SK-N-SH (cell line): Measurements from ENCODE around the gene BRD7. TPM values are rescaled to one million over a fixed set of nuclear protein-coding genes. Genes with fewer than 3 reads are reported as not detected.

ENCODE experiments used
- CTCF ChIA-PET: fragments of 300-600, 350-600 bp; formaldehyde crosslinking; extraction: SDS; loops from one replicate; lab custom pipeline; 2021; lab: Yijun Ruan, JAX
- POLR2A ChIA-PET: fragments of 350-600 bp; sonication (Branson Sonifier 250); formaldehyde crosslinking; extraction: SDS; loops from one replicate; lab custom pipeline; 2020; ENCODE audit warnings: antibody characterized with exemption, inconsistent platforms; lab: Yijun Ruan, JAX
- DNase-seq: peaks from one replicate; pipeline ENCODE4 v3.0.0; 2012
- H2AFZ ChIP-seq: fragments of 200-600 bp; sonication (generic); 2 replicates; pipeline ENCODE4 v1.8.1; 2016; ENCODE audit warnings: antibody characterized with exemption, mild to moderate bottlenecking, low read depth
- H3F3A ChIP-seq: fragments of 200-600 bp; sonication (generic); replicated peaks from 2 replicates; pipeline ENCODE3; 2016; ENCODE audit warnings: antibody characterized with exemption, mild to moderate bottlenecking; ENCODE audit not compliant: insufficient read depth
- H3K27ac ChIP-seq, 2 experiments: fragments of 200-500 bp in 1 of 2; fragments of 200-600 bp in 1 of 2; sonication (Bioruptor generic) in 1 of 2; sonication (generic), shearing (Covaris generic) in 1 of 2; 2 replicates each; pipeline versions ENCODE4 v1.5.1 to v1.6.1; 2014 to 2016; ENCODE audit warnings: low read depth in 2 of 2, inconsistent platforms in 1 of 2, low read length in 1 of 2, mild to moderate bottlenecking in 1 of 2, mixed read lengths in 1 of 2
- H3K27me3 ChIP-seq: fragments of 200-600 bp; sonication (generic), shearing (Covaris generic); 2 replicates; pipeline ENCODE4 v1.6.1; 2016; ENCODE audit warnings: mixed run types; ENCODE audit not compliant: insufficient read depth
- H3K36me3 ChIP-seq, 2 experiments: fragments of 200-500 bp in 1 of 2; fragments of 200-600 bp in 1 of 2; sonication (Bioruptor generic) in 1 of 2; sonication (generic) in 1 of 2; replicated peaks in 1 of 2; 2 replicates each; pipeline versions ENCODE3 to v1.5.1; 2014 to 2016; ENCODE audit warnings: low read length in 1 of 2, mild to moderate bottlenecking in 1 of 2; ENCODE audit not compliant: insufficient read depth in 2 of 2, control insufficient read depth in 1 of 2
- H3K4me1 ChIP-seq, 2 experiments: fragments of 200-500 bp in 1 of 2; fragments of 200-600 bp in 1 of 2; sonication (Bioruptor generic) in 1 of 2; sonication (generic), shearing (Covaris generic) in 1 of 2; 2 replicates each; pipeline versions ENCODE4 v1.5.1 to v1.6.1; 2014 to 2016; ENCODE audit warnings: low read depth in 1 of 2, low read length in 1 of 2, mixed run types in 1 of 2; ENCODE audit not compliant: insufficient read depth in 2 of 2, control insufficient read depth in 1 of 2
- H3K4me2 ChIP-seq: fragments of 200-600 bp; sonication (generic), shearing (Covaris generic); 2 replicates; pipeline ENCODE4 v1.6.1; 2017; ENCODE audit warnings: mixed run types
- H3K4me3 ChIP-seq, 2 experiments: fragments of 200-500 bp in 1 of 2; fragments of 200-600 bp in 1 of 2; sonication (Bioruptor generic) in 1 of 2; sonication (generic), shearing (Covaris generic) in 1 of 2; 2 replicates each; pipeline versions ENCODE4 v1.5.1 to v1.8.1; 2014 to 2016; ENCODE audit warnings: low read depth in 2 of 2, inconsistent platforms in 1 of 2, low read length in 1 of 2, mild to moderate bottlenecking in 1 of 2, mixed read lengths in 1 of 2, moderate library complexity in 1 of 2
- H3K79me2 ChIP-seq: fragments of 200-600 bp; sonication (generic); 2 replicates; pipeline ENCODE4 v1.8.1; 2017; ENCODE audit warnings: mild to moderate bottlenecking; ENCODE audit not compliant: insufficient read depth
- H3K9ac ChIP-seq: fragments of 200-600 bp; sonication (generic); 2 replicates; pipeline ENCODE4 v1.6.1; 2017; ENCODE audit warnings: mixed run types
- H3K9me2 ChIP-seq: fragments of 200-600 bp; sonication (generic); 2 replicates; pipeline ENCODE4 v1.6.1; 2017; ENCODE audit warnings: mixed run types
- H3K9me3 ChIP-seq: fragments of 200-600 bp; sonication (generic); 2 replicates; pipeline ENCODE4 v1.6.1; 2017; ENCODE audit warnings: mixed run types, mild to moderate bottlenecking, moderate library complexity
- H4K20me1 ChIP-seq: fragments of 200-600 bp; sonication (generic); 2 replicates; pipeline ENCODE4 v1.6.1; 2017; ENCODE audit warnings: mild to moderate bottlenecking, mixed run types; ENCODE audit not compliant: insufficient read depth
- CHD2 ChIP-seq: fragments of 150-350 bp; IDR thresholded peaks from 2 replicates; pipeline ENCODE4 v1.6.1; 2018; ENCODE audit warnings: low read length; ENCODE audit not compliant: partially characterized antibody
- EZH2phosphoT487 ChIP-seq: fragments of 200-600 bp; sonication (generic); IDR thresholded peaks from 2 replicates; pipeline ENCODE4 v1.6.1; 2017; ENCODE audit warnings: low read depth, mixed run types, mild to moderate bottlenecking, antibody characterized with exemption, moderate library complexity, borderline replicate concordance
- FOSL2 ChIP-seq: IDR thresholded peaks from 2 replicates; pipeline ENCODE4 v1.4.0; 2012; ENCODE audit warnings: low read depth, mild to moderate bottlenecking, moderate library complexity, borderline replicate concordance
- FOXJ3 ChIP-seq: sonication (generic); formaldehyde crosslinking; IDR thresholded peaks from 2 replicates; pipeline ENCODE4 v1.5.1; 2020; ENCODE audit warnings: mild to moderate bottlenecking, missing genetic modification reagents
- FOXM1 ChIP-seq: IDR thresholded peaks from 2 replicates; pipeline ENCODE4 v1.4.0; 2012; ENCODE audit warnings: low read depth, mild to moderate bottlenecking
- IRF3 ChIP-seq: fragments of 150-350 bp; IDR thresholded peaks from 2 replicates; pipeline ENCODE4 v1.6.1; 2016; ENCODE audit warnings: mild to moderate bottlenecking, low read depth, low read length
- MAX ChIP-seq: IDR thresholded peaks from 2 replicates; pipeline ENCODE4 v1.4.0; 2012; ENCODE audit warnings: low read depth
- NRF1 ChIP-seq: IDR thresholded peaks from 2 replicates; pipeline ENCODE4 v1.6.1; 2012; ENCODE audit warnings: low read depth, mild to moderate bottlenecking, low read length
- POLR2AphosphoS5 ChIP-seq: IDR thresholded peaks from 2 replicates; pipeline ENCODE4 v1.6.1; 2012; ENCODE audit warnings: low read depth, low read length
- RXRA ChIP-seq: IDR thresholded peaks from 2 replicates; pipeline ENCODE4 v1.4.0; 2012; ENCODE audit warnings: low read depth, mild to moderate bottlenecking, borderline replicate concordance
- SMC3 ChIP-seq: IDR thresholded peaks from 2 replicates; pipeline ENCODE4 v1.6.1; 2012; ENCODE audit warnings: low read depth, low read length, improper control_type of control experiment
- TAF1 ChIP-seq: IDR thresholded peaks from 2 replicates; pipeline ENCODE4 v1.6.1; 2012; ENCODE audit warnings: low read depth, mild to moderate bottlenecking, low read length, moderate library complexity, borderline replicate concordance
- TCF12 ChIP-seq: IDR thresholded peaks from 2 replicates; pipeline ENCODE4 v1.4.0; 2012
- USF1 ChIP-seq: IDR thresholded peaks from 2 replicates; pipeline ENCODE4 v1.4.0; 2012; ENCODE audit warnings: low read depth, borderline replicate concordance
- USF2 ChIP-seq: fragments of 150-350 bp; IDR thresholded peaks from 2 replicates; pipeline ENCODE4 v1.6.1; 2017; ENCODE audit warnings: antibody characterized with exemption, low read length, low read depth, borderline replicate concordance
- YY1 ChIP-seq: IDR thresholded peaks from 2 replicates; pipeline ENCODE4 v1.4.0; 2012; ENCODE audit warnings: low read depth, mild to moderate bottlenecking
- WGBS: methylation state at CpG from one replicate; pipeline ENCODE4 v1.1.6; 2017; ENCODE audit warnings: low lambda C conversion rate; 5-methylcytosine and 5-hydroxymethylcytosine counted together
- polyA plus RNA-seq, 3 experiments: library from polyadenylated mRNA; depleted of rRNA; stranded (reverse); fragments of >200 nt; gene quantifications; 2 replicates each; pipeline ENCODE4 v1.2.3, GENCODE V29; 2012

Gene BRD7
- polyA plus RNA-seq, 1 of the 3 experiments (the other 2 are of a cell fraction) = 32.9 TPM

GRCh38 chr16:50275428-50276325 lies 93.1 kb downstream of the BRD7 start:
- no peak overlapping the region for H3K4me2 ChIP-seq
- no peak overlapping the region for H3K27ac ChIP-seq
- no peaks in the 10 kb centered on the region for H3K27me3 ChIP-seq
- CTCF ChIA-PET = interaction anchor here (0.9 kb wide), 1 partner anchor 9 kb away, joined by 3 read pairs; no protein-coding TSS in a partner anchor
- WGBS = 84% methylated on average over 6 of the region's 12 CpGs
- peaks cover 3% of the 10 kb centered on the region; the same call in 1 of the 2 replicates for H4K20me1 ChIP-seq
- H3K9me3 ChIP-seq = no peaks in the 10 kb centered on the region
- H3K9ac ChIP-seq = no peak overlapping the region
- no peak for DNase-seq
- TF ChIP-seq SMC3 (no peak), USF2 (no peak), TCF12 (no peak), NRF1 (no peak), USF1 (no peak), FOXM1 (no peak), IRF3 (no peak), POLR2AphosphoS5 (no peak), TAF1 (no peak)
- no peaks in the 10 kb centered on the region for H3K9me2 ChIP-seq
- POLR2A ChIA-PET = no interaction called here
- H3K79me2 ChIP-seq = peaks cover 10% of the 10 kb centered on the region; the same call in 1 of the 2 replicates
- peaks cover 0 to 15% of the 10 kb centered on the region in 2 experiments; a peak in 1 of 4 replicates for H3K4me1 ChIP-seq
- no peak overlapping the region for H2AFZ ChIP-seq
- H3F3A ChIP-seq = peaks cover 4% of the 10 kb centered on the region
- no peak overlapping the region for H3K4me3 ChIP-seq
- H3K36me3 ChIP-seq = no peaks in the 10 kb centered on the region

GRCh38 chr16:50275098-50275415 lies 93.7 kb downstream of the BRD7 start:
- ChIA-PET POLR2A (no interaction called here), CTCF (interaction anchor here (0.9 kb wide), 1 partner anchor 9 kb away, joined by 3 read pairs; no protein-coding TSS in a partner anchor)
- H3K9me3 ChIP-seq = no peaks in the 10 kb centered on the region
- 82% methylated on average over 3 of the region's 3 CpGs for WGBS
- no peak overlapping the region for H3K4me2 ChIP-seq
- peaks cover 10% of the 10 kb centered on the region; the same call in 1 of the 2 replicates for H3K79me2 ChIP-seq
- peaks cover 0 to 19% of the 10 kb centered on the region in 2 experiments; a peak in 1 of 4 replicates for H3K4me1 ChIP-seq
- H3K27ac ChIP-seq = no peak overlapping the region
- no peak for DNase-seq
- no peak overlapping the region for H3K4me3 ChIP-seq
- no peaks in the 10 kb centered on the region for H3K27me3 ChIP-seq
- H3K9ac ChIP-seq = no peak overlapping the region
- no peaks in the 10 kb centered on the region for H3K36me3 ChIP-seq
- H2AFZ ChIP-seq = no peak overlapping the region
- TF ChIP-seq YY1 (no peak), RXRA (no peak), FOXM1 (no peak), SMC3 (no peak), NRF1 (no peak), FOXJ3 (CRISPR knock-in tag) (no peak), EZH2phosphoT487 (no peak), POLR2AphosphoS5 (no peak), FOSL2 (no peak), CHD2 (no peak), USF1 (no peak), MAX (no peak)
- H3F3A ChIP-seq = peaks cover 4% of the 10 kb centered on the region
- peaks cover 3% of the 10 kb centered on the region; the same call in 1 of the 2 replicates for H4K20me1 ChIP-seq
- no peaks in the 10 kb centered on the region for H3K9me2 ChIP-seq
